ENCODE results near the gene CTDSP2.

DNA sequence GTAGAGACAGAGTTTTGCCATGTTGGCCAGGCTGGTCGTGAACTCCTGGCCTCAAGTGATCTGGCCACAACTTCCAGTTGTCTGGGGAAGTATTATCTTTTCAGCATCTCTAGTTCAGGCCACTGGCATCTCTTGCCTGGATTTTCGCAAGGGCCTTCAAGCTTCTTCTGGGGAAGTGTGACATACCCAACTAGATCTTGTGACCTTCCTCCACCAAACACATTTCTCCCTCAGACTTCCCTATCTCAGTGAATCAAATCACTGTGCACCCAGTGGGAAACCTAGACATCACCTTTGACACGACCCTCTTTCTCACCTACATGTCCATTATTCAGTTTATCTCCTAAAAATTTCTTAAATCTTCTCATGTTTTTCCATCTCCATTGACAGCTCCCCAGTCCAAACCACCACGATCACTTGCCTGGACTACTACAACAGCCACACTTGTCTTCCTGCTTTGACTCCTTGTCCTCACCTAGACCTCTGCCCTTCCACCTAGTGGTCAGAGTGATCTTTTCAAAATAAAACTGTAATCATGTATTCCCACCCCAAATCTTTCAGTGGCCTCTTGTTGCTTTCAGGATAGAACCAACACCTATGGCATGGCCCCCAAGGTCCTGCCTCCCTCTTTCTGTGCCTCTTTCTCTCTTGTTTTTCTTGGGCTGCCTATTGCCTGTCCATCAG, 70.8 kb downstream of the CTDSP2 start:
- TF ChIP-seq, protein P1, sequence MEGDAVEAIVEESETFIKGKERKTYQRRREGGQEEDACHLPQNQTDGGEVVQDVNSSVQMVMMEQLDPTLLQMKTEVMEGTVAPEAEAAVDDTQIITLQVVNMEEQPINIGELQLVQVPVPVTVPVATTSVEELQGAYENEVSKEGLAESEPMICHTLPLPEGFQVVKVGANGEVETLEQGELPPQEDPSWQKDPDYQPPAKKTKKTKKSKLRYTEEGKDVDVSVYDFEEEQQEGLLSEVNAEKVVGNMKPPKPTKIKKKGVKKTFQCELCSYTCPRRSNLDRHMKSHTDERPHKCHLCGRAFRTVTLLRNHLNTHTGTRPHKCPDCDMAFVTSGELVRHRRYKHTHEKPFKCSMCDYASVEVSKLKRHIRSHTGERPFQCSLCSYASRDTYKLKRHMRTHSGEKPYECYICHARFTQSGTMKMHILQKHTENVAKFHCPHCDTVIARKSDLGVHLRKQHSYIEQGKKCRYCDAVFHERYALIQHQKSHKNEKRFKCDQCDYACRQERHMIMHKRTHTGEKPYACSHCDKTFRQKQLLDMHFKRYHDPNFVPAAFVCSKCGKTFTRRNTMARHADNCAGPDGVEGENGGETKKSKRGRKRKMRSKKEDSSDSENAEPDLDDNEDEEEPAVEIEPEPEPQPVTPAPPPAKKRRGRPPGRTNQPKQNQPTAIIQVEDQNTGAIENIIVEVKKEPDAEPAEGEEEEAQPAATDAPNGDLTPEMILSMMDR (IDR thresholded peaks at IDR 0.05; ENCODE audit: low read depth, low read length, poor library complexity, severe bottlenecking), result peak; percentile 51
- TF ChIP-seq EZH2phosphoT487 (IDR thresholded peaks at IDR 0.05; ENCODE audit: borderline replicate concordance, low read length), result no peak
